RPMI7951 (cell line): ENCODE results near the gene A2ML1. TPM values are rescaled to one million over a fixed set of nuclear protein-coding genes. Genes with fewer than 3 reads are reported as not detected.
"Not testable (repeated sequence)": the region's sequence is repeated elsewhere in the genome, so short reads cannot be mapped to it uniquely, and the experiment has no call there.

Source experiments
- DNase-seq: peaks from one replicate; pipeline ENCODE4 v3.0.0-alpha.2; 2012; ENCODE audit warnings: low read depth
- total RNA-seq: library from RNA; depleted of rRNA; stranded (reverse); fragments of >200 nt; shearing (Covaris generic); gene quantifications from 2 replicates; pipeline ENCODE4 v1.2.3, GENCODE V29; 2014; rRNA removed

A2ML1 gene
- not detected in 2 replicates for total RNA-seq

DNA sequence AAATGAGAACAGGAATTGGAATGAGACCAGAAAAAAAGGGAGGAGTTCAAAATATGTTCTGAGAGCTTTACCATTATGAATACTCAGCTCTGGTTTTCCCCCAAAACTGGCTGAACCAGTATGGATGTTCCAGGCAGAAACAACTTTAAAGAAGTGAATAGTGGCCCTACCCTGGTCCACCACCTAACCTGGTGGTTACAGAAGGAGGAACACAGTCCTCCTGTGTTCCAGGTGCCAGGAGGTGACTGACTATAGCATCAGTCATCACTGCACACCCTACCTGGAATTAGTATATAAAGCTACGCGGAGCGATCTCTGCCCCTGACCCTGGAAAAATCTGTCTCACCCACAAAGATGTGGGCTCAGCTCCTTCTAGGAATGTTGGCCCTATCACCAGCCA is at the start of gene A2ML1:
Gene A2ML1, plus strand, starts transcription at position 324 of the 400 bp plus-strand sequence. Its CDS starts 31 bp downstream, at position 355.
- DNase-seq, result no peak

DNA sequence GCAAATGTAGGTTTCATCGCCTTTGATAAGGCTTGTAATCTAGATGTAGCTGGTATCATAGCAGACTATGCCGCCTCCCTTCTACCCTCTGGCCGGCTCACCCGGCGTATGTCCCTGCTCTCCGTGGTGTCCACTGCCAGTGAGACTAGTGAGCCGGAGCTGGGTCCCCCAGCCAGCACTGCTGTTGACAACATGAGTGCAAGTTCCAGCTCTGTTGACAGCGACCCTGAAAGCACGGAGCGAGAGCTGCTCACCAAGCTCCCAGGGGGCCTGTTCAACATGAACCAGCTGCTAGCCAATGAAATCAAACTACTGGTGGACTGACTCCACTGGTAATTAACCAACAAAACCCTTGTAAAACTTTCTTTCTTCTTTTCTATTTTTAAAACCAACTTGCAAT is 49.0 kb upstream of the A2ML1 start:
- DNase-seq, result no peak

DNA sequence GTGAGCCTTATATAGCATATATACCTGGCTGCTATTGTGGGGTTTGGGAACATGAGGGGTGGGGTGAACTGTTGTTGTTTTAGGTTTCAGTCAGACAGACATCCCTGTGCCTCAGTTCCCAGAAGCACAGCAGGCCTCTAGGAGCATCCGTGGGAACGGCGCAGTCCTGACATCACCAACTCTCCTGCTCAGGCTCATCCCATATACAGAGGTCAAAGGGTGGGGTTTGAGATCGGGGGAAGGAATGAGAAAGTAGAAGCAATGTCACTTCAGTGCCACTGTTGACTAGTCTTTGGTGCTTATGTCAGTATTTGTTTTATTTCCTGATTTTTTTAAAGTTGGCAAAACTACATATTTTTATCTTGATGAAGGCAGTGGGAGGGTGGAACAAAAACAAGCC is 43.1 kb upstream of the A2ML1 start:
- DNase-seq, result no peak

DNA sequence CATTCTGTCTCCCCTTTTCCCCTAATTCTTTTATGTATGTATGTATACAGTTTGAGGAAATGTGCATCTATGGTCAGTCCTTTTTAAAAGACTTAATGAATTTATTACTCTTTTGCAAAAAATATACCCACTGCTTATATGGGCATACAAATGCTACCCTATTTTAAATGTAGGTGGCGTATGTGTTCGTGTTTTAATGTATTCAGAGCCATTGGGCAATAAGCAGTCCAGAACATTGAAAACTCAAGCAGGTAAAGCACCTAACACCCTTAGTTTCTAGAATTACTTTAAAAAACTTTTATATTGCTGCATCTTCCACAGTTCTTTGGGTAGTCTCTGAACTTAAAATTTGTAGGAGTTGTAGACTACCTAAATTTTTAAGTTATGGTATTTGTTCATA is 42.6 kb upstream of the A2ML1 start:
- DNase-seq, result no peak

DNA sequence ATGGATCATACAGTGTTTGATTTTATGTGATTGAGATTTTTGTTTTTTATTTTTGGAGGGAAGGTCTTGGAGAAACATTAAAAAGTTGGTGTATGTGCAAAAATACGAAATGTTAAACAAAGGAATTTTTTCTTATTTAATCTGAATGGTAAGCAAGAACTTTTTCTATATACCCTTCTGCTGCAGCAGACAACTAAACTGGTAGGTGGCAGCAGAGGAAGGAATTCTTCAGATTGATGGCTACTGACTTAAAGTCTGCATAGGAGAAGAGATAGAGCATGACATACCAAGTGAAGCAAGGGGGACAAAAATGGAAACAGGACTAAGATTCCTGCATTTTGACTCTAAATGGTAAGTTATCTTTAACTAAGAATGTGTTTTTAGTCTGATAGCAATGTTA is 42.0 kb upstream of the A2ML1 start:
- peak; percentile 7 for DNase-seq

DNA sequence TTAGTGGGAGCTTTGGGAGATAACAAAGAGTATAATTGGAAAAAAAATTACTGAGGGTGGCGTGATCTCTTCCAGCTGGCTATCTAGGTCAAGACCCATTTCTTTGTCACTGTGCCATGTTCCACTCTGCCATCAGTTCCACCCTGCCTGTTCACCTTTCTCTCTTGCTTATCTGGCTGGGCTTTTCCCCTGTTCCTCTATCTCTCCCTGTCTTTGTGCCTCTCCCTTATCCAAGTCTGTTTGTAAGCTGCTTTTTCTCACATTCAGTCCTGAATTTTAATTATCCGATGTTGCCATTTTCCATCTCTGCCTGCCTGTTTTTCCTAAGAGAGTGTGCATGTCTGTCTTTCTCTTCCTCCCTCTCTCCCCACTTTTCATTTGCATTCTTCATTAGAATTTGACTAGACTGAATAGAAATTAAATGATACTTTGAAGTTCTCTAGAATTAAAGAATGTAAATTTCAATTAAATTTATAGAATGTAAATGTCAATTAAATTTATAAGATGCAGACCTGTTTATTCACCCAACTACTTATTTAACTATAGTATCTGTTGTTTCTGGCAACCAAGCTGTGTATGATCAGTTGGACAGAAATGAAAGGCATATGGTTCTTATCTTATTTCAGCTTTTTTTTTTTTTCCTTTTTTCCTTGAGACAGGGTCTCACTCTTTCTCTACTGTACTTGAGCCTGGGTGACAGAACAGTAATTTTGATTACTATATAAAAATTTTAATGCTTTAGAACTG is 40.9 kb upstream of the A2ML1 start:
- DNase-seq, result no peak

DNA sequence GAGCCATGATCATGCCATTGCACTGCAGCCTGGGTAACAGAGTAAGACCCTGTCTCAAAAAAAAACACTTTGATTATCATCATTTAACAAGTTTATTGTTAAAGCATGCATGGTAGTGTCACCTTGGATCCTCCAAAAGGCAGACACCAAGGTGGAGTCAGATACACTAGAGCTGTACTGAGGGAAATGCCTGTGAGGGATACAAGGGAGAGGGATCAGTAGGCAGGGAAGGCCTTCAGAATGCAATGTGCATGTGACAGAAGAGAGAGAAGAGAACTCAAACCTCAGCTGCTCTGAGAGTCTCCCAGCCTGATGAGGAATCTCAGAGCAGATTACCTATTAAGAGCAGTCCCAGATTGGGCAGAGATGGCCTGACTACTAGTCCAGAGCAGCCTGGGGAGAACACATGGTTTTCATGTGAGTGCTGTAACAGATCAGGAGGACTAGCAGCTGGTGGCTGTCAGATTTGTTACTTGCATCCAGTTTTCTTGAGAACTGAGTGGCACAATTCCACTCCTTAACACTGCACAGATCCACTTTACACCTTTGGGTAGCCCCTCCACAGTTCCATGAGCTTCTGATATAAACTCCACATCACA is 38.0 kb upstream of the A2ML1 start:
- DNase-seq, result no peak

DNA sequence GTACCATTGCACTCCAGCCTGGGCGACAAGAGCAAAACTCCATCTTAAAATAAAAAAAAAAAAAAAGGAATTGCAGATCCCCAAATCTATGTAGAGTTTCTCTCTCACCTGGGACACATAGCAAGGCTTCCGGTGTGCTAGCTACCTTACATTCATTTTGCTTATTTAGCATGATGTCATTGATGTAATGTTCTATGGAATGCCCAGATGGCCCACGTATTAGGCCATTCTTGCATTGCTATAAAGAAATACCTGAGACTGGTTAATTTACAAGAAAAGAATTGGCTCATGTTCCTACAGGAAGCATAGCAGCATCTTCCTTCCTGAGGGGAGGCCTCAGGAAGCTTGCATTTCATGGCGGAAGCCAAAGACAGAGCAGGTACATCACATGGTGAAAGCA is 36.9 kb upstream of the A2ML1 start:
- no peak for DNase-seq

DNA sequence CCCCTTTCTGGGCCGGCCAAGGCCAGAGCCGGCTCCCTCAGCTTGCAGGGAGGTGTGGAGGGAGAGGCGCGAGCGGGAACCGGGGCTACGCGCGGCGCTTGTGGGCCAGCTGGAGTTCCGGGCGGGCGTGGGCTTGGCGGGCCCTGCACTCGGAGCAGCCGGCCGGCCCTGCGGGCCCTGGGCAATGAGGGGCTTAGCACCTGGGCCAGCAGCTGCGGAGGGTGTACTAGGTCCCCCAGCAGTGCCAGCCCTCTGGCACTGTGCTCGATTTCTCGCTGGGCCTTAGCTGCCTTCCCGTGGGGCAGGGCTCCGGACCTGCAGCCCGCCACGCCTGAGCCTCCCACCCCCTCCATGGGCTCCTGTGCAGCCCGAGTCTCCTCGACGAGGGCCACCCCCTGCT is 35.2 kb upstream of the A2ML1 start:
- not testable (repeated sequence) for DNase-seq

DNA sequence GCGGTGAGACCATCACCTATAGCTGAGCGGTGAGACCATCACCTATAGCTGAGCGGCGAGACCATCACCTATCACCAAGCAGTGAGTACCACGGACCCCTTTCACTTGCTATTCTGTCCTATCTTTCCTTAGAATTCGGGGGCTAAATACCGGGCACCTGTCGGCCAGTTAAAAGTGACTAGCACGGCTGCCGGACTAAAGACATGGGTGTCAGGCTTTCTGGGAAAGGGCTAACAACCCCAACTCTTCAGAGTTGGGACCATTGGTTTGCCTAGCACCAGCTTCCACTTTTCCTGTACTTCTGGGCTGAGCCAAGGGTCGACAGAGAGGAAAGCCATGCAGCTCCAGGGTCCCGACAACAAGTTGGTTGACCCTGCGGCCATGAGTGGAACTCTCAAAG is 33.7 kb upstream of the A2ML1 start:
- not testable (repeated sequence) for DNase-seq

DNA sequence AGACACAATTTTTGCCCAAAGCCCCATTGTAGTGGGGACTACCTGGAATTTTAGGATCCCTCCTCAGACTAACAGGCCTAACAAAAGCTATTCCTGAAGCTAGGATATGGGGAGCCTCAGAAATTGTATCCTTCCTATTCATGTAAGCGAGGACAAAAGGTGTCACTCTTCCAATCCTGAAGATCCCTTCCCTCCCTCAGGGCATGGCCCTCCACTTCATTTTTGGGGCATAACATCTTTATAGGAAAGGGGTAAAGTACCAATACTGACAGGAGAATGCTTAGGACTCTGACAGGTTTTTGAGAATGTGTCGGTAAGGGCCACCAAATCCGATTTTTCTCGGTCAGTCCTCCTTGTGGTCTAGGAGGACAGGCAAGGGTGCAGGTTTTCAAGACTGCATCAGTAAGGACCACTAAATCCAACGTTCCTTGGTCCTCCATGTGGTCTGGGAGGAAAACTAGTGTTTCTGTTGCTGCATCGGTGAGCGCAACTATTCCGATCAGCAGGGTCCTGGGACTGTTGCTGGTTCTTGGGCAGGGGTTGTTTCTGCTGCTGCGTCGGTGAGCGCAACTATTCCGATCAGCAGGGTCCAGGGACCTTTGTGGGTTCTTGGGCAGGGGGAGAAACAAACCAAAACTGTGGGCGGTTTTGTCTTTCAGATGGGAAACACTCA is 32.9 kb upstream of the A2ML1 start:
- not testable (repeated sequence) for DNase-seq

DNA sequence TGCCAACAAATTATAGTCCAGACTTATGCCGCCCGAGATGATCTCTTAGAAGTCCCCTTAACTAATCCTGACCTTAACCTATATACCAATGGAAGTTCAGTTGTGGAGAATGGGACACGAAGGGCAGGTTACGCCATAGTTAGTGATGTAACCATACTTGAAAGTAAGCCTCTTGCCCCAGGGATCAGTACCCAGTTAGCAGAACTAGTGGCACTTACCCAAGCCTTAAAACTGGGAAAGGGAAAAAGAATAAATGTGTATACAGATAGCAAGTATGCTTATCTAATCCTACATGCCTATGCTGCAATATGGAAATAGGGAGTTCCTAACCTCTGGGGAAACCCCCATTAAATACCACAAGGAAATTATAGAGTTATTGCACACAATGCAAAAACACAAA is 29.2 kb upstream of the A2ML1 start:
- not testable (repeated sequence) for DNase-seq

DNA sequence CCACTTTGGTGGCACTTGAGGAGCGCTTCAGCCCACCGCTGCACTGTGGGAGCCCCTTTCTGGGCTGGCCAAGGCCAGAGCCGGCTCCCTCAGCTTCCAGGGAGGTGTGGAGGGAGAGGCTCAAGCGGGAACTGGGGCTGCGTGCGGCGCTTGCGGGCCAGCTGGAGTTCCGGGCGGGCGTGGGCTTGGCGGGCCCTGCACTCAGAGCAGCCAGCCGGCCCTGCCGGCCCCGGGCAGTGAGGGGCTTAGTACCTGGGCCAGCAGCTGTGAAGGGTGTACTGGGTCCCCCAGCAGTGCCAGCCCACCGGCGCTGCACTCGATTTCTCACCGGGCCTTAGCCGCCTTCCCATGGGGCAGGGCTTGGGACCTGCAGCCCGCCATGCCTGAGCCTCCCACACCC is 27.8 kb upstream of the A2ML1 start:
- not testable (repeated sequence) for DNase-seq

DNA sequence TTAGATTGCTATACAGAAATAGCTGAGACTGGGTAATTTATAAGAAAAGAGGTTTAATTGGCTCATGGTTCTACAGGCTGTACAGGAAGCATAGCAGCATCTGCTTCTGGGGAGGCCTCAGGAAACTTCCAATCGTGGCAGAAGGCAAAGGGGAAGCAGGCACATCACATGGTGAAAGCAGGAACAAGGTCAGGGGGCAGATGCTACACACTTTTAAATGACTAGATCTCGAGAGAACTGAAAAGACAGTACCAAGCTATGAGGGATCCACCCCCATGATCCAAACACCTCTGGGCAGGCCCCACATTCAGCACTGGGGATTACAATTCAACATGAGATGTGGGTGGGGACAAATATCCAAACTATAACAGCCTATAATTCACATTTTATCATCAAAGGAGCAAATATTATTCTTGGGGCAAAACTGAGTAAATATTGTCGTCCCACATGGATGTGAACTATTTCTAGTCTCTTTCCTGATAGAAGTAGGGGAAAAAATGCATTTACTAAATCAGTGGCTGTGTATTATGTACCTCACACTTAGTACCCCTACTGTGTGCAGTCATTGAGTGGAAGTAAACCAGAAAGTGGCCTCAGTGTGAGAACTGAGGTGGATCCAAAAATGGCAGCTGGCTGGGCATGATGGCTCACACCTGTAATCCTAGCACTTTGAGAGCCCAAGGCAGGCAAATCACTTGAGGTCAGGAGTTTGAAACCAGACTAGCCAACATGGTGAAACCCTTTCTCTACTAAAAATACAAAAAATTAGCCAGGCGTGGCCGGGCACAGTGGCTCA is 25.4 kb upstream of the A2ML1 start:
- no peak for DNase-seq

DNA sequence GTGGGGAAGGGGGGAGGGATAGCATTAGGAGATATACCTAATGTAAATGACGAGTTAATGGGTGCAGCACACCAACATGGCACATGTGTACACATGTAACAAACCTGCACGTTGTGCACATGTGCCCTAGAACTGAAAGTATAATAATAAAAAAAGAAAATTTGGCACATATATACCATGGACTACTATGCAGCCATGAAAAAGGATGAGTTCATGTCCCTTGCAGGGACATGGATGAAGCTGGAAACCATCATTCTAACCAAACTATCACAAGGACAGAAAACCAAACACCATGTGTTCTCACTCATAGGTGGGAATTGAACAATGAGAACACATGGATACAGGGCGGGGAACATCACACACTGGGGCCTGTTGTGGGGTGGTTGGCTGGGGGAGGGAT is 21.2 kb upstream of the A2ML1 start:
- not testable (repeated sequence) for DNase-seq

DNA sequence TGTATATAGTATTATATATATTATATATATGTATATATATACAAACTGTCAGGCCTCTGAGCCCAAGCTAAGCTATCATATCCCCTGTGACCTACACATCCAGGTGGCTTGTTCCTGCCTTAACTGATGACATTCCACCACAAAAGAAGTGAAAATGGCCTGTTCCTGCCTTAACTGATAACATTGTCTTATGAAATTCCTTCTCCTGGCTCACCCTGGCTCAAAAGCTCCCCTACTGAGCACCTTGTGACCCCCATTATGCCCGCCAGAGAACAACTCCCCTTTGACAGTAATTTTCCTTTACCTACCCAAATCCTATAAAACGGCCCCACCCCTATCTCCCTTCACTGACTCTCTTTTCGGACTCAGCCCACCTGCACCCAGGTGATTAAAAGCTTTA is 17.6 kb upstream of the A2ML1 start:
- not testable (repeated sequence) for DNase-seq

DNA sequence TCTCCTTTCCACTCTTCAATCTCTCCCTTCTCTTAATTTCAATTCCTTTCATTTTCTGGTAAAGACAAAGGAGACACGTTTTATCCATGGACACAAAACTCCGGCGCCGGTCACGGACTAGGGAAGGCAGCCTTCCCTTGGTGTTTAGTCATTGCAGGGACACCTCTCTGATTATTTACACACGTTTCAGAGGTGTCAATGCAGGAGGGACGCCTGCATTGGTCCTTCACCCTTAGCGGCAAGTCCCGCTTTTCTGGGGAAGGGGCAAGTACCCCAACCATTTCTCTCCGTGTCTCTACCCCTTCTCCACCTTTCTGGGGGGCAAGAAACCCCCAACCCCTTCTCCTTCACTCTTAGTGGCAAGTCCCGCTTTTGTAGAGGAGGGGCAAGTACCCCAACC is 16.9 kb upstream of the A2ML1 start:
- not testable (repeated sequence) for DNase-seq

DNA sequence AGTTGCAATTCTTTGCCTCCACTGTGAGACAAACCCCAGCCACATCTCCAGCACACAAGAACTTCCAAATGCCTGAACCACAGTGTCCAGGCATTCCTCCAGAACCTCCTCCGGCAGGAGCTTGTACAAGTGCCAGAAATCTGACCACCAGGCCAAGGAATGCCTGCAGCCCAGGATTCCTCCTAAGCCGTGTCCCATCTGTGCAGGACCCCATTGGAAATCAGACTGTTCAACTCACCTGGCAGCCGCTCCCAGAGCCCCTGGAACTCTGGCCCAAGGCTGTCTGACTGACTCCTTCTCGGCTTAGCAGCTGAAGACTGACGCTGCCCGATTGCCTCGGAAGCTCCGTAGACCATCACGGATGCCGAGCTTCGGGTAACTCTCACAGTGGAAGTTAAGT is 15.3 kb upstream of the A2ML1 start:
- DNase-seq, result peak; percentile 30

DNA sequence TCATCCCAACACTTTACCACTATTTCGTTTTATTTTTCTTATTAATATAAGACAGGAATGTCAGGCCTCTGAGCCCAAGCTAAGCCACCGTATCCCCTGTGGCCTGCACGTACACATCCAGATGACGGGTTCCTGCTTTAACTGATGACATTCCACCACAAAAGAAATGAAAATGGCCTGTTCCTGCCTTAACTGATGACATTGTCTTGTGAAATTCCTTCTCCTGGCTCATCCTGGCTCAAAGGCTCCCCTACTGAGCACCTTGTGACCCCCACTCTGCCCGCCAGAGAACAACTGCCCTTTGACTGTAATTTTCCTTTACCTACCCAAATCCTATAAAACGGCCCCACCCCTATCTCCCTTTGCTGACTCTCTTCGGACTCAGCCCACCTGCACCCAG is 12.3 kb upstream of the A2ML1 start:
- DNase-seq, result not testable (repeated sequence)

DNA sequence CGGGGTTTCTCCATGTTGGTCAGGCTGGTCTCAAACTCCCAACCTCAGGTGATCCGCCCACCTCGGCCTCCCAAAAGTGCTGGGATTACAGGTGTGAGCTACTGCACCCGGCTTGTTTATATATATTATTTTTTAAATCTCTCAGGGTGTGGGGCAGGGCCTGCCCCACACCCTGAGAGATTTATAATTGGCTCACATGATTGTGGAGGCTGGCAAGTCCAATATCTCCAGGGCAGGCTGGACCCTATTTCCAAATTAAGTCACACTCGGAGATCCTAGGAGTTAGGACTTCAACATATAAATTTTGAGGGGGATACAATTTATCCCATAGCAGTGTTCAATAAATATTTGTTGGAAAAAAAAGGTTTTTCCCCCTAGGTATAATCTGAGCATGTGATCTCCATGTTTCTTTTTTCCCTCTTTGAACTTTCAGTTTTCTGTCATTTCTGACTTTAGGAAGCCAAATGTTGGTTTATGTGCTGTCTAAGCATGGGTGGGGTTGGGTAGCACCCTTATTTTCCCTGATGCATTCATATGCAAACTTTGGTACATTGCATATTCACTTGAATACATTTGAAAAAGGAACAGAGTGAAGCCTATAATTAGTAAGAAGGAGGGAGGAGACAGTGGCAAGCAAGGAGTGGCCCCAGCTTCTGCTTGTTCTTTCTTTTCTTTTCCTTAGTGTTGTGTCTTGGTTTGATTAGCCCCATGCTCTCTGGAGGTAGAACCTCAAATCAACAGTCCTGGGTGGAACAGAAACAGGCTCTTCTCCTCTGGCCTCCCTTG is 8.7 kb upstream of the A2ML1 start:
- no peak for DNase-seq

DNA sequence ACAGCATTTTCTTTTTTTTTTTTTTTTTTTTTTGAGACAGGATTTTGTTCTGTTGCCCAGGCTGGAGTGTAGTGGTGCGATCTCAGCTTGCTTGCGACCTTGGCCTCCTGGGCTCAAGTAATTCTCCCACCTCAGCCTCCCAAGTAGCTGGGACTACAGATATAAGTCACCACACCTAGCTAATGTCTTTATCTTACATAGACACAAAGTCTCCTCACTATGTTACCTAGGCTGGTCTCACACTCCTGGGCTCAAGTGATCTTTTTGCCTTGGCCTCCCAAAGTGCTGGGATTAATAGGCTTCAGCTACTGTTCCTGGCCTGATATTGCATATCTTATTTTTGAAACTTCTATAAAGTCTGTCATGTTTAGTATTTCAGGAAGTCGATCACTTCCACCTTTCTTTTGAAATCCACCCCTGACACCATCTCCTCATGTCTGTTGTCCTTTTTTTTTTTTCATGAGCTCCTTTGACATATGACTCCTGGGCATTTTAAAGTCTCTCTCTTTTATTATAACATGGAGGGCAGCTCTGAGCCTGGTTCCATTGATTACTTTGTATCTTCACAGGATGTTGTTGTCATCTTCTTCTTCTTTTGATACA is 5.9 kb upstream of the A2ML1 start:
- no peak for DNase-seq
